K562 (cell line): ENCODE data around the gene ABHD10. TPM values are rescaled to one million over a fixed set of nuclear protein-coding genes. Genes with fewer than 3 reads are reported as not detected.

ENCODE experiments used
- ATAC-seq: fragments of 200-7000 bp; cut with Tn5 transposase; 3 replicates; pipeline ENCODE4 v1.9.1; 2020; ENCODE audit warnings: moderate library complexity
- BruUV-seq: library from RNA; stranded (reverse); fragments of 400-500 nt; replicated peaks from 2 replicates; lab custom pipeline; 2021; lab: Mats Ljungman, UMichigan
- CTCF ChIA-PET: fragments of 300-600 bp; formaldehyde crosslinking; extraction: SDS; loops from one replicate; lab custom pipeline; 2021; ENCODE audit warnings: low intra/inter-chr PET ratio; lab: Yijun Ruan, JAX
- POLR2A ChIA-PET: fragments of 300-600, 350-650 bp; sonication (Branson Sonifier 250); formaldehyde crosslinking; extraction: SDS; loops from one replicate; lab custom pipeline; 2021; ENCODE audit warnings: antibody characterized with exemption, inconsistent platforms; lab: Yijun Ruan, JAX
- DNase-seq, 4 experiments: peaks; one replicate each; pipeline versions ENCODE4 v3.0.0 to v3.0.0-alpha.2; 2011 to 2018; ENCODE audit warnings: low spot score in 3 of 4, mixed read lengths in 3 of 4; ENCODE audit errors: extremely low read depth in 1 of 4
- FAIRE-seq: peaks from 2 replicates; lab custom pipeline; 2011; peaks lifted over from hg19 to GRCh38; lab: Jason Lieb, UNC
- H2AFZ ChIP-seq: 2 replicates; pipeline ENCODE4 v1.6.0; 2011; ENCODE audit warnings: low read depth, low read length, control low read depth, inconsistent platforms
- H3K27ac ChIP-seq: fragments of 200-600 bp; 3 replicates; pipeline ENCODE4 v1.8.0; 2011; ENCODE audit warnings: low read depth, mild to moderate bottlenecking, control low read depth, inconsistent platforms, low read length, moderate library complexity, mixed read lengths; ENCODE audit errors: extremely low read depth
- H3K27me3 ChIP-seq, 2 experiments: fragments of 300-600 bp in 1 of 2; 2 replicates in 1 of 2; 3 replicates in 1 of 2; pipeline versions ENCODE4 v1.6.0 to v1.8.0; 2011; ENCODE audit warnings: inconsistent platforms in 2 of 2, low read length in 2 of 2, mild to moderate bottlenecking in 1 of 2, mixed read lengths in 1 of 2, moderate library complexity in 1 of 2; ENCODE audit not compliant: control insufficient read depth in 2 of 2, insufficient read depth in 2 of 2
- H3K36me3 ChIP-seq: fragments of 300-600 bp; 3 replicates; pipeline ENCODE4 v1.8.0; 2011; ENCODE audit warnings: mild to moderate bottlenecking, low read length, inconsistent platforms; ENCODE audit not compliant: control insufficient read depth, insufficient read depth
- H3K4me1 ChIP-seq, 2 experiments: fragments of 200-600 bp in 1 of 2; replicated peaks in 1 of 2; 2 replicates in 1 of 2; 3 replicates in 1 of 2; pipeline versions ENCODE4 v1.5.1 to v1.8.0; 2011; ENCODE audit warnings: inconsistent platforms in 2 of 2, low read length in 2 of 2, mild to moderate bottlenecking in 1 of 2, mixed read lengths in 1 of 2, moderate library complexity in 1 of 2; ENCODE audit not compliant: control insufficient read depth in 2 of 2, insufficient read depth in 2 of 2
- H3K4me2 ChIP-seq: 2 replicates; pipeline ENCODE4 v1.6.1; 2011; ENCODE audit warnings: low read length, control low read depth, inconsistent platforms, mixed read lengths; ENCODE audit not compliant: insufficient read depth
- H3K4me3 ChIP-seq: fragments of 200-600 bp; sonication (generic), shearing (Covaris generic); 2 replicates; pipeline ENCODE4 v1.5.1; 2016; ENCODE audit warnings: control low read depth, inconsistent platforms
- H3K79me2 ChIP-seq: fragments of 200-600 bp; 3 replicates; pipeline ENCODE4 v1.8.0; 2011; ENCODE audit warnings: low read length, inconsistent platforms; ENCODE audit not compliant: control insufficient read depth, insufficient read depth
- H3K9ac ChIP-seq, 2 experiments: 2 replicates each; pipeline versions ENCODE4 v1.6.0 to v1.6.1; 2011; ENCODE audit warnings: low read depth in 2 of 2, low read length in 2 of 2, control low read depth in 1 of 2, inconsistent platforms in 1 of 2, mild to moderate bottlenecking in 1 of 2, mixed read lengths in 1 of 2; ENCODE audit not compliant: insufficient read depth in 1 of 2
- H3K9me1 ChIP-seq: one replicate; pipeline ENCODE4 v1.6.0; 2011; ENCODE audit warnings: inconsistent platforms, mild to moderate bottlenecking, low read length, moderate library complexity; ENCODE audit not compliant: control insufficient read depth, insufficient read depth
- H3K9me3 ChIP-seq: replicated peaks from 2 replicates; pipeline ENCODE4 v1.5.1; 2011; ENCODE audit warnings: low read depth, low read length, inconsistent platforms; ENCODE audit not compliant: control insufficient read depth, insufficient read depth
- H4K20me1 ChIP-seq: replicated peaks from 2 replicates; pipeline ENCODE4 v1.6.1; 2011; ENCODE audit warnings: low read length, inconsistent platforms, mixed read lengths; ENCODE audit not compliant: control insufficient read depth, insufficient read depth
- CBX3 ChIP-seq, 2 experiments: IDR thresholded peaks; 1 replicate in 1 of 2; 2 replicates in 1 of 2; pipeline ENCODE4 v1.6.1; 2012; ENCODE audit warnings: inconsistent platforms in 2 of 2, low read length in 2 of 2, borderline replicate concordance in 1 of 2, control low read depth in 1 of 2
- FOSL1 ChIP-seq: fragments of 200-800 bp; sonication (Bioruptor generic); conservative IDR thresholded peaks from 2 replicates; pipeline ENCODE4 v1.6.1; 2016; ENCODE audit warnings: missing genetic modification characterization, missing compliant biosample characterization
- HCFC1 ChIP-seq: IDR thresholded peaks from 2 replicates; pipeline ENCODE4 v1.6.1; 2012; ENCODE audit warnings: low read depth, low read length, improper control_type of control experiment
- RBM39 ChIP-seq: fragments of 200-400 bp; formaldehyde crosslinking; optimal IDR thresholded peaks from 2 replicates; pipeline ENCODE3; 2018; ENCODE audit warnings: low read depth, low read length
- RFX1 ChIP-seq: fragments of 450-650 bp; IDR thresholded peaks from 2 replicates; pipeline ENCODE4 v1.6.1; 2016; ENCODE audit warnings: mild to moderate bottlenecking, moderate library complexity
- ZNF263 ChIP-seq: sonication (generic); formaldehyde crosslinking; IDR thresholded peaks from 2 replicates; pipeline ENCODE4 v1.8.0; 2022; ENCODE audit warnings: mild to moderate bottlenecking, missing genetic modification reagents, borderline replicate concordance
- ZNF445 ChIP-seq: fragments of 250-450 bp; sonication (Bioruptor Pico); IDR thresholded peaks from 2 replicates; pipeline ENCODE4 v1.4.0; 2020; ENCODE audit warnings: low read depth, mild to moderate bottlenecking, moderate library complexity
- ZNF589 ChIP-seq: fragments of 200-800 bp; sonication (Bioruptor generic); IDR thresholded peaks from 2 replicates; pipeline ENCODE4 v1.6.1; 2016; ENCODE audit warnings: low read depth, missing genetic modification characterization, missing compliant biosample characterization
- WGBS: fragments of 100-300 bp; shearing (Covaris generic); methylation state at CpG from one replicate; pipeline ENCODE4 v1.1.6; 2016; ENCODE audit warnings: low coverage, mixed read lengths; ENCODE audit not compliant: insufficient coverage; ENCODE audit errors: missing lambda C conversion rate; 5-methylcytosine and 5-hydroxymethylcytosine counted together
- in situ Hi-C: fragments of 300-500 bp; cut with MboI; formaldehyde crosslinking; loops from 4 replicates; pipeline ENCODE4 v1.15.0; 2018; ENCODE audit warnings: inconsistent platforms, mixed read lengths
- intact Hi-C: fragments of 100-400 bp; cut with micrococcal nuclease; formaldehyde crosslinking; loops from 2 replicates; pipeline ENCODE4 v1.14.2; 2022
- polyA plus RNA-seq, 8 experiments: library from polyadenylated mRNA; depleted of rRNA in 4 of 8; stranded (reverse) in 5 of 8; unstranded in 3 of 8; fragments of >200 nt; fragmentation: Nextera tagmentation in 2 of 8; fragmentation: Illumina TruSeq in 1 of 8; extraction: Ambion mirVana in 2 of 8; extraction: Trizol in 1 of 8; gene quantifications; 2 replicates each; pipeline versions ENCODE4 v1.2.1 to v1.2.3, GENCODE V29; 2011 to 2014; ENCODE audit warnings: inconsistent platforms in 1 of 8, missing spikeins in 1 of 8
- total RNA-seq, 7 experiments: library from RNA; depleted of rRNA in 6 of 7; stranded (reverse); fragments of >200 nt in 6 of 7; fragmentation: Illumina TruSeq in 2 of 7; extraction: Trizol in 2 of 7; gene quantifications; 2 replicates each; pipeline versions ENCODE4 v1.2.1 to v1.2.3, GENCODE V29; 2011 to 2021; ENCODE audit warnings: low replicate concordance in 1 of 7
- TF ChIP-seq, protein P1 (sequence below): fragments of 250-450 bp; sonication (Bioruptor Pico); IDR thresholded peaks from 2 replicates; pipeline ENCODE4 v1.4.0; 2020; ENCODE audit warnings: mild to moderate bottlenecking
- TF ChIP-seq, protein P2 (sequence below): fragments of 450-650 bp; IDR thresholded peaks from 2 replicates; pipeline ENCODE4 v1.6.1; 2014; ENCODE audit warnings: low read depth, mild to moderate bottlenecking, moderate library complexity, borderline replicate concordance

ABHD10 gene
- total and polyA plus RNA-seq, 9 of the 15 experiments (the other 6 are each of a cell fraction or from before 2014, with no cell fraction given), result 6.1 to 29.5 (median 11.5) TPM

DNA sequence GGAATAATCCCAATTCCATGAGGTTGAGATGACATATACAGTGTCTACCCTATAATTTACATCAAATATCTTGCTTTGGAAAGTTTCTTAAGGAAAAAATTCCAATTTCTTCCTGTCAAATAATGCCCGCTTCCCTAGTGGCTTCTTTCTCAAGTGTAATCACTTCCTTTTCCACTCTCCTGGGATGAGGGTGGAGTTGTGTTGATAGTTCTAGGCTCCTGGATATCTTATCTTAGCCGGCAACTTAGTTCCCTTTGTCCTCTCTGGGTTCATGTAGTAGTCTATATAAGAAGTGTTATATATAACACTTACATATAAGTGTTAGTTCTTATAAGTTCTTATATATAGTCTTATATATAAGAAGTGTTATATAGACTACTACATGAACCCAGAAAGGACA lies 30.8 kb downstream of the ABHD10 start (continued):
- TF ChIP-seq, protein P1, sequence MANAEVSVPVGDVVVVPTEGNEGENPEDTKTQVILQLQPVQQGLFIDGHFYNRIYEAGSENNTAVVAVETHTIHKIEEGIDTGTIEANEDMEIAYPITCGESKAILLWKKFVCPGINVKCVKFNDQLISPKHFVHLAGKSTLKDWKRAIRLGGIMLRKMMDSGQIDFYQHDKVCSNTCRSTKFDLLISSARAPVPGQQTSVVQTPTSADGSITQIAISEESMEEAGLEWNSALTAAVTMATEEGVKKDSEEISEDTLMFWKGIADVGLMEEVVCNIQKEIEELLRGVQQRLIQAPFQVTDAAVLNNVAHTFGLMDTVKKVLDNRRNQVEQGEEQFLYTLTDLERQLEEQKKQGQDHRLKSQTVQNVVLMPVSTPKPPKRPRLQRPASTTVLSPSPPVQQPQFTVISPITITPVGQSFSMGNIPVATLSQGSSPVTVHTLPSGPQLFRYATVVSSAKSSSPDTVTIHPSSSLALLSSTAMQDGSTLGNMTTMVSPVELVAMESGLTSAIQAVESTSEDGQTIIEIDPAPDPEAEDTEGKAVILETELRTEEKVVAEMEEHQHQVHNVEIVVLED (CRISPR knock-in tag), result no peak
- TF ChIP-seq HCFC1 (no peak), ZNF589 (CRISPR knock-in tag) (no peak)

DNA sequence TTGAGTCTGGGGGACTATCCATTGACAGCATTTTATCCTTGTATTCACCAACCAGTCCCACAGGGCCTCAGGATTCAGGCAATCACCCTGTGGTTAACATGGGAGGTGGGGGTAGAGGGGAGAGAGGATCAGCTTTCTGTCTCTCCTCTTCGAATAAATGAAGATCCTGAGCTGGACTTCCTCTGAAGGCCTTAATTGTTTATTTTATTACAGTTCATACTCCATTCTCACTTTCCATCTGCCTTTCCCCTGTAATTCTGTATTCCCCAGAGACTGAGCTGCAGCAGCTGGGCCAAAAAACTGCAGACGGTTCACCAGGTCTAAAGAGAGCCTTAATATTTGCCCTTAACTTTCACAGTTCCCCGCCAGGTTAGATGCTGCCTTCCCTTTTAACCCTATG lies 31.8 kb downstream of the ABHD10 start:
- Histone ChIP-seq H3K4me1 (no peaks in the 10 kb centered on the region), H3K9me1 (no peaks in the 10 kb centered on the region), H3K27ac (no peak overlapping the region), H2AFZ (no peak overlapping the region), H3K36me3 (no peaks in the 10 kb centered on the region), H3K9ac (no peak overlapping the region), H3K4me2 (no peak overlapping the region), H3K9me3 (no peaks in the 10 kb centered on the region), H3K79me2 (no peaks in the 10 kb centered on the region), H4K20me1 (no peaks in the 10 kb centered on the region), H3K4me3 (no peak overlapping the region), H3K27me3 (no peaks in the 10 kb centered on the region; a peak in 1 of 5 replicates)
- intact Hi-C loops, result loop anchor here (10.0 kb wide), 1 partner anchor 116 kb away; no protein-coding TSS in a partner anchor
- FAIRE-seq, result no peak
- ChIA-PET CTCF (no interaction called here), POLR2A (no interaction called here)
- DNase-seq, result no peak
- BruUV-seq, result no TSS peak
- in situ Hi-C loops, result no loop called here
- ATAC-seq, result no peak
- TF ChIP-seq ZNF263 (no peak), ZNF445 (no peak), RBM39 (no peak), RFX1 (no peak), CBX3 (IDR thresholded peaks at IDR 0.05; ENCODE audit: borderline replicate concordance in 1 of 2, low read length in 2 of 2) (no peak), FOSL1 (tag) (no peak)
- TF ChIP-seq, protein P2, sequence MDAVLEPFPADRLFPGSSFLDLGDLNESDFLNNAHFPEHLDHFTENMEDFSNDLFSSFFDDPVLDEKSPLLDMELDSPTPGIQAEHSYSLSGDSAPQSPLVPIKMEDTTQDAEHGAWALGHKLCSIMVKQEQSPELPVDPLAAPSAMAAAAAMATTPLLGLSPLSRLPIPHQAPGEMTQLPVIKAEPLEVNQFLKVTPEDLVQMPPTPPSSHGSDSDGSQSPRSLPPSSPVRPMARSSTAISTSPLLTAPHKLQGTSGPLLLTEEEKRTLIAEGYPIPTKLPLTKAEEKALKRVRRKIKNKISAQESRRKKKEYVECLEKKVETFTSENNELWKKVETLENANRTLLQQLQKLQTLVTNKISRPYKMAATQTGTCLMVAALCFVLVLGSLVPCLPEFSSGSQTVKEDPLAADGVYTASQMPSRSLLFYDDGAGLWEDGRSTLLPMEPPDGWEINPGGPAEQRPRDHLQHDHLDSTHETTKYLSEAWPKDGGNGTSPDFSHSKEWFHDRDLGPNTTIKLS, result no peak
- whole genome bisulfite sequencing, result 0% methylated on average over 2 of the region's 3 CpGs
